Measurements from ENCODE around the gene AKT2. TPM values are rescaled to one million over a fixed set of nuclear protein-coding genes. Genes with fewer than 3 reads are reported as not detected.

Gene AKT2
- total and polyA plus RNA-seq, 9 donors: 78.4 to 160 (median 112) TPM

- no peak for TF ChIP-seq POLR2A (IDR thresholded peaks at IDR 0.05)
These were observed 1.9 kb upstream of the AKT2 start for GRCh38 chr19:40286971-40287421.

GRCh38 chr19:40286235-40286970 lies 1.3 kb upstream of the AKT2 start:
- no peak for DNase-seq
- Histone ChIP-seq H3K27me3 (no peaks in the 10 kb centered on the region), H3K36me3 (no peaks in the 10 kb centered on the region), H3K9me3 (no peaks in the 10 kb centered on the region), H3K27ac (peak overlapping the region in 1 of 2 donors; percentile 94), H3K4me3 (peak overlapping the region; percentile 45), H3K4me1 (ENCODE audit: insufficient read depth) (peaks cover 20% of the 10 kb centered on the region)
- intact Hi-C loops (cut with DNase I): no loop called here
- no peak for TF ChIP-seq CTCF (IDR thresholded peaks at IDR 0.05)
- TF ChIP-seq POLR2A (IDR thresholded peaks at IDR 0.05): no peak
- no peak for TF ChIP-seq EP300 (IDR thresholded peaks at IDR 0.05)
- 8 to 31% (median 18%) methylated on average over 16 of the region's 16 CpGs for WGBS, 3 donors

More at GRCh38 chr19:40286971-40287421, 1.9 kb upstream of the AKT2 start:
- H3K4me3 ChIP-seq: no peak overlapping the region
- H3K27me3 ChIP-seq: no peaks in the 10 kb centered on the region
- 75 to 89% (median 79%) methylated on average over 8 of the region's 8 CpGs for WGBS, 3 donors
- peak overlapping the region in 1 of 2 donors; percentile 61 for H3K27ac ChIP-seq
- DNase-seq: no peak
- no peaks in the 10 kb centered on the region for H3K9me3 ChIP-seq
- peaks cover 16% of the 10 kb centered on the region for H3K4me1 ChIP-seq (ENCODE audit: insufficient read depth)
- no peaks in the 10 kb centered on the region for H3K36me3 ChIP-seq
- intact Hi-C loops (cut with DNase I): no loop called here

GRCh38 chr19:40285353-40286234 lies 449 bp upstream of the AKT2 start:
- Histone ChIP-seq H3K27ac (peak overlapping the region; percentile 89 to 94), H3K4me3 (peak overlapping the region; percentile 97), H3K4me1 (ENCODE audit: insufficient read depth) (peaks cover 27% of the 10 kb centered on the region), H3K9me3 (no peaks in the 10 kb centered on the region), H3K27me3 (no peaks in the 10 kb centered on the region), H3K36me3 (no peaks in the 10 kb centered on the region)
- intact Hi-C loops (cut with DNase I): no loop called here
- WGBS, 3 donors: 4 to 12% (median 4%) methylated on average over 39 to 42 of the region's 42 CpGs
- DNase-seq: peak; percentile 97 to 99 (median 99)
- no peak for TF ChIP-seq CTCF (IDR thresholded peaks at IDR 0.05)
- TF ChIP-seq POLR2A (IDR thresholded peaks at IDR 0.05): peak; percentile 25
- TF ChIP-seq EP300 (IDR thresholded peaks at IDR 0.05): peak; percentile 86

GRCh38 chr19:40284251-40284500 lies 969 bp downstream of the AKT2 start:
- no peak for DNase-seq
- Histone ChIP-seq H3K27ac (peak overlapping the region; percentile 89 to 94), H3K9me3 (no peaks in the 10 kb centered on the region), H3K27me3 (no peaks in the 10 kb centered on the region), H3K4me1 (ENCODE audit: insufficient read depth) (peaks cover 40% of the 10 kb centered on the region), H3K4me3 (peak overlapping the region; percentile 97), H3K36me3 (no peaks in the 10 kb centered on the region)
- intact Hi-C loops (cut with DNase I): no loop called here
- 2 to 11% (median 7%) methylated on average over 4 of the region's 4 CpGs for WGBS, 3 donors
- TF ChIP-seq POLR2A (IDR thresholded peaks at IDR 0.05): no peak
- no peak for TF ChIP-seq CTCF (IDR thresholded peaks at IDR 0.05)
- TF ChIP-seq EP300 (IDR thresholded peaks at IDR 0.05): no peak

Measured in ovary (tissue), 9 donors.